ENCODE results near the gene QRFP. TPM values are rescaled to one million over a fixed set of nuclear protein-coding genes. Genes with fewer than 3 reads are reported as not detected.

QRFP gene
- total RNA-seq, 1 experiment from 2014 or later: not detected

DNA sequence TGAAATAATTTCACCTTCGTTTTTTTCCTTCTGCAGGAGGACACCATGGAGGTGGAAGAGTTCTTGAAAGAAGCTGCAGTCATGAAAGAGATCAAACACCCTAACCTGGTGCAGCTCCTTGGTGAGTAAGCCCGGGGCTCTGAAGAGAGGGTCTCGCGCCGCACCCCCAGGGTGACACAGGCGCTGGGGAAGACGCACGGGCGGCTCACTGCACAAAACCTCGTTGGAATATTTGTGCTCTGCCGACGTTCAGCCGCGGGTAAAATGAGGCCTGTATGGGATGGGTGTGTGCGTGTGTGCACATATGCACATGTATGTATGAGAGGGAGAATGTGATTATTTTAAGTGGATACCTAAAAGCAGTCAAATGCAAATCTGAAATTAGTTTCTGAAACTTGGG, 24.5 kb downstream of the QRFP start:
- no peak for DNase-seq (ENCODE audit: low spot score)

DNA sequence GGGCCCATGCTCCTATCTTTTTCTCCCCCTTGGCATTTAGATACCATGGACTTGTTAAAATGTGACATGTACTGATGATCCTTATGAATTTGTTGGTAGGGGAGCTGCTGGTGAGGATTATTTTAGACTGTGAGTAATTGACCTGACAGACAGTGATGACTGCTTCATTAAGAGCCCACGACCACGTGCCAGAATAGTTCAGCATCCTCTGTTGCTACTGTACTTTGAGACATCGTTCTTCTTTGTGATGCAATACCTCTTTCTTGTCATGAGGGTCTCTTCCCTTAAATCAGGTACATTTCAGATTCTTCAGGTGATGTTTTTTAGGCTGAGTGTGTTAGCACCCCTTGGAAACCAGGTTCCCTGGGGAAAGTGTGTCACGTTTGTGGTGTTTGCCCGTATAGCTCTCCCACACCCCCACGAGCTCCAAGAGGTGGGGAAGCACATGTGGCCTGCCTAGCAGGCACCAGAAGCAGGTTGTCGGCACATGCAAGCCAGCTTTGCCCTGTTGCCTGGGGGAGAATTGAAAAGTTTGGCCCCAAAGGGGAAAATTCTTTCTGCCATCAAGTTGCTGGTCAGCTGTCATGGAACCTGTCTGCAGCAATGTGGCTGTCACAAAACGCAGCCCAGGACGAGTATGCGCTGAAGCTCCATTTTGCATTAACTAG, 25.1 kb downstream of the QRFP start:
- DNase-seq (ENCODE audit: low spot score): no peak

DNA sequence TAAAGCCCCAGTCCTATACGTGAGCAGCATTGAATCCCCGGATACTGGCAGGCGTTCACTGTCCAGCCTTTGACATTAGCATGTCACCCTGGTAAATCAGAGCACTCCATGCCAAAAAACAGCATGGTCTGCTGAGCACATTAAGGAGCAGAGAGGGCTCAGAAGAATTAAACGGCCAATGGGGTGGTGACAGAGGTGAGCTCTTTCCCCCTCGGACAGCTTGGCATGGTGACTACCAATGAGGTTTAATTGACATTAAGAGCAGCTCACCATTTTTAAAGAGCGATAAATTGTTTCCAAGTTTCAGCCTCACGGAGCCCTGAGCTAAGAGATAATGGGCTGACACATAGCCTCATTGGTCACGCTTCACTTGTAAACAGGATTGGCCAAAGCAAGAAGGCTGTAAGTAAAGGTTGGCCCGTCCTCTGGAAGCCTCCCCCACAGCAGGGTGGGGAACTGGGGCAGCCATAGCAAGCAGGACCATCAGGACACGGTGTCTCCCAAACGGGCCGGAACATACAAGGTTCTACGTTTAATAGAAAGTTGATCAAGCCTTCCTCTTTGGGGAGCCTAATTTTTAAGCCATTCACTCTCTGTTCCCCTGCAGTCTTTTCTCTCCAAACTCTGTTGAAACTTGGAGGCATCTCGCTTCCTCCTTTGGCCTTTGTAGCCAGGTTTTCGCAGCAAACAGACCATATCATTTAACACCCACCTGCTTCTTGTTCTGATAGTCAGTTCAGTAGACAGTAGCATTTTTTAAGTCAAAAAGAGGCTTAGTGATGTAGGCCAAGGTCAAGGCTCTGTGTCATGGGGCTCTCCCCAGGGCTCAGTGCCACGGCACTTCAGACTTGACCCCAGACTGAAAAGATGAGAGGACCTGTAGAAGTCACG, 25.9 kb downstream of the QRFP start:
- DNase-seq (ENCODE audit: low spot score): no peak

DNA sequence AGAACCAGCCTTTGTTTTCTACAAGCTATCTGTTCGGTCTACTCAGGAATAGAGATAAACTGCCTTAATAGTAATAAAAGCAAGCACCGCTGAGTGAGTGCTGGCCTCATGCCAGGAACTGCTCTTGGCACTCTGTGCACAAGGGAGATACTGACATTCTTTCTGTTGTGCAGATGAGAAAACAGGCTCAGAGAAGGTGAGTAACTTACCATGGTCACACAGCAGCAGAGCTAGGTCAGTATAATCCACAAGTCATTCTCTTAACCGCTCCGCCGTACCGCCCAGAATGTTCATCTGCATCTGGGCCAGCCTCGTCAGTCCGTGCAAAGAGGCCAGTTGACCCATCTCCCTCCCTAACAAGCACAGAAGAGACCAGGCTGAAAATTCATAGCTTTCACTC, 27.4 kb downstream of the QRFP start:
- no peak for DNase-seq (ENCODE audit: low spot score)

DNA sequence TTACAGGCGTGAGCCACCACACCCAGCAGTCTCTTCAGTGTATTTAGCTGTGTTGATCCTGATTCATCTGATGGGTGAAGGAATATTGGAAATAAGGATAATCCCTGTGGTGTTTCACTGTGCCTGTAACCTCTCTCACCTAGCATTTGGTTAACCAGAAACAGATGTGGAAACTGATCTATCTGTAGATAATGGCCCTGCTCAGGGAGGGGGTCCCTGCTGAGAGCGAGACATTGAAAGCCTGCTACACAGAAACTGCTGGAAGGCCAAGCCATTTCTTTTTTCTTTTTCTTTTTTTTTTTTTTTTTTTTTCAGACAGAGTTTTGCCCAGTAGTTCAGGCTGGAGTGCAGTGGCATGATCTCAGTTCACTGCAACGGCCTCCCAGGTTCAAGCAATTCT, 28.4 kb downstream of the QRFP start:
- no peak for DNase-seq (ENCODE audit: low spot score)

DNA sequence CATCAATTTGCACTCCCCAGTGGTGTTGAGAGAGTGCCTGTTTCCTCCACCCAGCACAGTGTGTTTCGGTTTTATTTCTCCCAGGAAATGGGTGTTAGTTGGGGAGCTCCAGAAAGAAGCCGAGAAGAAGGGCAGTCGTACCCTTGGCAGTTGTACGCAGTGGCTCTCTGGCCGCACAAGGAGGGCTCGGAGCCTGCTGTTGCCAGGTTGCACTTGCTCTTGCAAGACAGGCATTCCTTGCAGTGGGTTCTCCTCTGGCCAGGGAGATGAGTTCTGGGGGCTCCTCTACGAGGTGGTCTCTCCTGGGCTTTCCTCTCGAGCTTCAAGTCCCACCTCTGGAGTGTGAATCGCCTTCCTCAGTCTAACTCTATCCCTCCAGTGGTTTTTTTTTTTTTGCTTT, 29.1 kb downstream of the QRFP start:
- no peak for DNase-seq (ENCODE audit: low spot score)

DNA sequence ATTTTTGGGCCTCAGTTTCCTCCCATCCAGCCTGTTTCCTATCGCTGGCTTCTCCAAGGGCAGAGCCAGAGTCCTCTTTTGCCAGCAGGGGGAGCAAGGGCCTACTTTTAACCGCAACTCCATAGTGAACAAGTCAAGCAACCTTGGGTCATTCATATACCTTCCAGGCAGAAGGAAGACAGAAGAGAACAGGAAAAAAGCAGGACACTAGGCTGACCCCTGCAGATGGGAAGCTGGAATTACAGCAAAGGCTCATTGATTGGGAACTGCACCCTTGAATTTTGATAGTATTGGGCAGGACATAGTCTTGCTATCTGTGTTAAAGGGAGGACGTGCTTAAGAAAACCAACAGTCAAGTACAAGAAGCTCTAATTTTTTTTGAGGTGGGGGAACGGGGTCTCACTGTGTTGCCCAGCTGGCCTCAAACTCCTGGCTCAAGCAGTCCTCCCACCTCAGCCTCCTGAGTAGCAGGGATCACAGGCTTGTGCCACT, 30.1 kb downstream of the QRFP start:
- peak; percentile 74 for DNase-seq (ENCODE audit: low spot score)

DNA sequence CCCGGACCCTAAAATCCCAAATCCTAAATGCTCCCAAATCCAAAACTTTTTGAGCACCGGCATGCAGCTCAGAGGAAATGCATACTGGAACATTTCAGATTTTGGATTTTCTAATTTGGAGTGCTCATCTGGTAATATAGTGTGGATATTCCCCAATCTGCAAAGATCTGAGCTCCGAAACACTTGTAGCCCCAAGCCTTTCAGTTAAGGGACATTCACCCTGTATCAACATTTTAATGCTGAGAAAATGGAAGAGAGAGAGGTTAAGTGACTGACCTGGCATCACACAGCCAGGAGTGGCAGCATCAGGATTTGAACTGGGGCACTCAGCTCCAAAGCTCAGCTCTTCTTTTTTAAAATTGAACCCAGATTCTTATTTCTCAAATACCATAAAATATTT, 30.7 kb downstream of the QRFP start:
- DNase-seq (ENCODE audit: low spot score): no peak

DNA sequence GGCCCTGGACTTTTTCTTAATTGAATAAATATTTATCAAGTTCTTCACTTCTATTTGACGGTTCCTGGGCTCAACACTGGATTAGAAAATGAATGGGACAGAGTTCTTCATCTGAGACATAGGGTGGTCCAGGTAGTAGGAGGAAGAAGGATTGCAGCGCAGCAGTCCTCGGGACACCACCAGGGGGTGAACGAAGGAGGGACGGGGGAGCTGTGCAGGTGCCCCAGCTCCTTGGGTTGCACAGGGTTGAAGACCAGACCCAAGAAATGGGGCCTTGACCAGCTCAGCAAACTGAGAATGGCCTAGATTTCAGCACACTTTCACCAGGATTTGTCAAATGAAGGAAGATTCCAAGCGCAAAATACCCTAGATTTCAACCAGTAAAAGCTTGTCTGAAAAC, 32.1 kb downstream of the QRFP start:
- DNase-seq (ENCODE audit: low spot score): no peak

DNA sequence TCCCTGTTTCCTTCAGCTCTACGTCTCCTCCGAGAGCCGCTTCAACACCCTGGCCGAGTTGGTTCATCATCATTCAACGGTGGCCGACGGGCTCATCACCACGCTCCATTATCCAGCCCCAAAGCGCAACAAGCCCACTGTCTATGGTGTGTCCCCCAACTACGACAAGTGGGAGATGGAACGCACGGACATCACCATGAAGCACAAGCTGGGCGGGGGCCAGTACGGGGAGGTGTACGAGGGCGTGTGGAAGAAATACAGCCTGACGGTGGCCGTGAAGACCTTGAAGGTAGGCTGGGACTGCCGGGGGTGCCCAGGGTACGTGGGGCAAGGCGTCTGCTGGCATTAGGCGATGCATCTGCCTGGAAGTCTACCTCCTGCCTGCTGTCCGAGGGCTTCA, 33.9 kb downstream of the QRFP start:
- no peak for DNase-seq (ENCODE audit: low spot score)

DNA sequence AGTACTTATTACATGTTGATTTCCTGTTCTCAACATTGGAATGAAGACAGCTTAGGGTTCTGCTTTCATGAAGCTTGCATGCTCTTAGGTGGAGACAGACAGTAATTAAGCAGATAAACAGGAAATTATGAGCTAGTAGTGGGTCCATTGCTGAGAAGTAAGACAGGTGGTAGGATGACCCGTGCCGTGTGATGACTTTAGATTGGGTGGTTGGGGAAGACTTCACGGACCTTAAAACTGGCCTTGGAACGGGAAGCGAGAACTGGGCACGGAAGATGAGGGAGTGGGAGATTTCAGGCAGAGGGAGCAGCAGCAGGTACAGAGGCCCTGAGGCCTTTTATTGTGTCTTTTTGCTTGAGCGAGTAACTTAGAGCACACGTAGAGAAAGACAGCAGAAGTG, 34.4 kb downstream of the QRFP start:
- no peak for DNase-seq (ENCODE audit: low spot score)

DNA sequence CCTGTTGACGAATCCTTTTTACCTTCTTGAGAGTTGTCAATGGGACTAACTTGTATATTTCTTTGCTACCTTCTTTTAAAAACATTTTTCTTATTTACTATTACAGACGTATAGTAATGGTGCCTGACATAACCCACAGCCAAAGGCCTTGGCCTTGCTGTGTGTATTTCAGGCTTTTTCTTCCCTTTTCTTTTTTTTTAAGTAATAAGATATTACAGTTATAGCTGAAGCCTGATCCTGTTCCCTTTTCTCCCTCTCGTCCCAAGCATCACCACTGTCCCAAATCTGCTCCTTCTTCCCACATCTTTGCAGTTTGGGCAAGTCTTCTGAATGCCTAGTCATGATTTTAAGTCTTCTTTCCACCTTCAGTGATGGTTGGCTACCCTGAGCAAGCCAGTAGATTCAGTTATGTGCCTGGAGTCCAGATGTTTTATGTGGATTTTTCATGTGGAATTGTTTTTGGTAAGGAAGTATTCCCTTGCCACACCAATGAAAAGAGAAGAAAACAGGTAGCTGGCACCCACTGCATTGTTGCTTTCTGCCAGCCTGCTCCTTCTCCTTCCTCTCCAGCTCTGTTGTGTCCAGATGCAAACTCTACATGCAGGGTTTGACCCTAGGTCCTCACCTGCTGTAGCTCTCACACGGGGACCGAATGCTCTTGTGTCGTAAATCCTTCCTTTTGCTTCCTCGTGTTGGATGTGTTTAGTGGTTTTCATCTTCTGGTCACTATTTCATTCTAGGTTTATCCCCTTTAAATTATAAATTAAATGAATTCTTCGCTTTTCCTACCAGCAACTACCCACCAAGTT, 35.0 kb downstream of the QRFP start:
- DNase-seq (ENCODE audit: low spot score): no peak

DNA sequence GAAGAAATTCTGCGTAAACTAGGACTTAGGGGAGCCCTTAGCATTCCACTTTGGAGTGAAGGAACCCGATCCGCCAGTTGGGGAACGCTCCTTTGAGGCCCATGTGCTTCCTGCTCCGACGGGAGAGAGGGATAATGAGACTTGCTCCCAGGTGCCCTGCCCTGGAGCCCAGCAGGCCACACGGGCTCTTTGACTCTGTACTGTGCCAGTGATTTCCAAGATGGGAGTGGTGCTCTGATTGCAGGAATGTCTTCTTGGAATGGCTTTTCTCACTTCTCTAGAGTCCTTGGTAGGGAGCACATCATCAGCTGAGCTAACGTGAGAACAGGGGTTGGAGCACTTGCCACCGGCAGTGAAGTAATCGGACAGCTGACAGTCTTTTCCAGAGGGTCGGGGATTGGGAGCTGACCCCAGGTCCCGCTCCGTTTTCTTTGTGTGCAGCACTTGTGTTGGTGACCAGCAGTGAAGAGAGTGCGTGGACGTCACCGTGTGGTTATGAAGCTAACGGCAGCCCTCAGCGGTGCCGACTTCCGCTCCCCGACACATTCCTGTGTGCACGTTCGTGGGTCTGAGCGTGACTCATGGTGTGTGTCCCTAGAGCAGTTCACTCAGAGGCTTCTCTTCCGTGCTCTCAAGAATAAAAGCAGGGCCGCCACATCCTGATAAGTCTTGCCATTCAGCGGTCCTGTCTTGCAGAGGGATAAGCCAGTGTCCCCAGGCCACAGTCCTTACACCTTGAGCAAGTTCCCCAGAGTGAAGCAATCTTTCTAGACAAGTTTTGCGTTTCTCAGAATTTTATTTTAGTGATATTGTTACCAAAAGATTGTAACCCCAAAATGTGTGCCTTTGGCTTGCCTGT, 35.9 kb downstream of the QRFP start:
- DNase-seq (ENCODE audit: low spot score): no peak

DNA sequence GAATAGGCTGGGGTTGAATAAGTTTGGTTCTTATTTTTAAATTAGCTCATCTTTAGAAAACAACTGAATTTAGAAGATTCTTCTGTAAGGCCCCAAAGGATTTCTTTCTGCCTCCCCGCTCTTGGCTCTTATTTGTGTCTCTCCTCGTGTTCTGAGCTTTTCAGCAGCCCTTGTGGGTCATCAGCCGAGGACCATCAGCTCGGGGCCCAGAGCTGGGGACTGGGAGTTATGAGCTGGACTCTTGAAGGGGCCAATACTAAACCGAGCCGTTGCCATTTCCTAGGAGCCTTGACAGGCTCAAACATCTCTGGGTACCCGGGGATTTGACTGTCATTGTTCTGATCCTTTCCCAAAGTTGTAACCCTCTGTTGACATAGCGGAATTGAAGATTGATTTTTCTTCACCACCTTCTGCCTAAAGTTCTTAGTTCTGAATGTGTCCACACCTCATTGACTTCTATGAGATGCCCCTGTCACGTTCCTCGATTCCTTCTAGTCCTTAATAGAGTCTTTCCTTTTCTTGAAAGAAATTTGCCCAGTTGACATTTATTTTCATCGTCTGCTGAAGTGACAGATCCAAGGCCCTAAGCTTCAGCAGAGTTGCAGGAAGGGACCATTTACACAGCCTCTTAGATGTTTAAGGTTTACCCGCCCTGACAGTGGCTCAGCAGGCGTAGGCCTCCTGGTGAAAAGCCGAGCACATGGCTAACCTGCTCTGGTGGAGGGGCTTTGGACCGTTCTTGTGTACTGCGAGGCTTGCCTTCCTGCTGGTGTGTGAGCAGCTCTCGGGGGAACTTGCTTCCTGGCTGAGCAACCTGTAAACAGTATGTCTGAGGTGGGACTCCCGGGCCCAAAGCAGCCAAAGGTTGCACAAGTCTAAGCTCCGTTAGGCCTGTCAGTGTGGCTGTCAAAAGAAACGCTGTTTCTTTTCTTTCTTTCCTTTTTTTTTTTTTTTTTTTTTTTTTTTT, 37.6 kb downstream of the QRFP start:
- no peak for DNase-seq (ENCODE audit: low spot score)

DNA sequence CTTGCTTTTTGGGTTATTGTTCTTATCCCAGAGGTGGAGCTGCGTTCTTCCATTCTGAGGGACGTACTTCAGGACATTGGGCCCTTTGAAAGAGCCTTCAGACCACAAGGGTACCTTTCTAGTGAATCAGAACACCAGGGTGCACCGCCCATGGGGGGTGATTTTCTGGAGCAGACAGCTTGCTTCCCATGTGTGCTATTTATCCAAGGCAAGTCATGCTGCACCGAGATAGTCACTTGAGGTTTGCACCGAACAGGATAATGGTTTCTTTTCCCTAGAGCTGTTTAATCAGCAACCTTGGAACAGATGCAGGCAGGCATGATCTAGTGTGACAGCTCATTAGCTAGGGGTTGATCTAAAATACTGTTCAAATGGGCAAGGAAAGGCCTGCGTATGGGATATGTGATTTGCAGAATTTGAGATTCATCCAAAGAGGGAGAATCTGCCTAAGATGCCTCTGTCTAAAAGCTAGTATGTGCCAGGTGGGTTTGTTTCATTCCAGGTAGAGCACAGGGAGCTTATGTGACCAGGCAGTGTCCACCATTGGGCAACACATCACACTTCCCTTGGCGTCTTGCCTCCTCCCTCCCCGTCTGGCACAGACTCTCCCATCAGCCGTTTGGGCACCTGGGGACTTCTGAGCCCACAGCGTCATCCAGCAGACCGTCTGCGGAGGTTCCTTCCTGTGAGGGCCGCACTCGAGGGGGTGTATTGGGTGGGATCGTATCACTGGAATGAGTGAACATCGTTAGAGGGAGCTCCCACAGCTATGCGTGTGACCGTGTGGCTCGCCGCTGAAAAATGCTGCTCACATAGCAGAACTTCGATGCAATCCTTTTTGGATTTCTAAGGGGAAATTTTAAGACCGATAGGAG, 38.5 kb downstream of the QRFP start:
- peak; percentile 47 for DNase-seq (ENCODE audit: low spot score)

DNA sequence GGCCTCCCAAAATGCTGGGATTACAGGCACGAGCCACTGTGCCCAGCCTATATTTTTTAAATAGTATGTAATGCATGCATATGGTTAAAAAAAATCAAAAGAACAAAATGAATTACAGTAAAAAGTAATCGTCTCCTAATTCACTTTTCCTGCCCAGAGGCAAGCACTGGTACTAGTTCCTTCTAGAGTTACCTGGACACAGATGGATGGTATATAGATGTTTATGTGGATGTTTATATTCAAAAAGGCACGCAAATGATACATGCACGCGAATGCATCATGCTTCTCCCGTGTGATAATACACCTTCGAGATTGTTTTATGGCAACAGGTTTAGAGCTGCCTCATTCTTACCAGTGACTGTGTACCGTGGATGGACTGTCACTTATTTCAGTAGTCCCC, 40.1 kb downstream of the QRFP start:
- no peak for DNase-seq (ENCODE audit: low spot score)

DNA sequence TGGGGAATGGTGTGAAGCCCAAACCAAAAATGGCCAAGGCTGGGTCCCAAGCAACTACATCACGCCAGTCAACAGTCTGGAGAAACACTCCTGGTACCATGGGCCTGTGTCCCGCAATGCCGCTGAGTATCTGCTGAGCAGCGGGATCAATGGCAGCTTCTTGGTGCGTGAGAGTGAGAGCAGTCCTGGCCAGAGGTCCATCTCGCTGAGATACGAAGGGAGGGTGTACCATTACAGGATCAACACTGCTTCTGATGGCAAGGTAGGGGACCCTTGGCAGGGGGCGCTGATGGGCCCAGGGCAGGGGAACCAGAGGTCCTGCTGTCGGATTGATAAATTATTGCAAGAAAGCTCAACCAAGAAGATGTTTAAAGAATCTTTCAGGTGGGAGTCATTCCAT, 41.8 kb downstream of the QRFP start:
- DNase-seq (ENCODE audit: low spot score): no peak

DNA sequence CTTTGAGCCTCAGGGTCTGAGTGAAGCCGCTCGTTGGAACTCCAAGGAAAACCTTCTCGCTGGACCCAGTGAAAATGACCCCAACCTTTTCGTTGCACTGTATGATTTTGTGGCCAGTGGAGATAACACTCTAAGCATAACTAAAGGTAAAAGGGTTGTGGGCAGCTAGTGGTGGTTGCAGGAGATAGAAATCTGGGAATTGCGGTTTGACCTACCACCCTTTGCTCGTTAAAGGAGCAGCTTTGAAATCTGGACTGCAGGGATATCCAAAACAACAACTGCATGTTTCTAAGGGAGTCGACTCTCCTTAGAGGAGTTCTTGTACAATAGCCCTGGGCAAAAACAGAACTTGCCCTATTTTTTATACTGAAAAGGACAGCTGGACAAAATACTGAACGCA, 42.5 kb downstream of the QRFP start:
- DNase-seq (ENCODE audit: low spot score): peak; percentile 50

DNA sequence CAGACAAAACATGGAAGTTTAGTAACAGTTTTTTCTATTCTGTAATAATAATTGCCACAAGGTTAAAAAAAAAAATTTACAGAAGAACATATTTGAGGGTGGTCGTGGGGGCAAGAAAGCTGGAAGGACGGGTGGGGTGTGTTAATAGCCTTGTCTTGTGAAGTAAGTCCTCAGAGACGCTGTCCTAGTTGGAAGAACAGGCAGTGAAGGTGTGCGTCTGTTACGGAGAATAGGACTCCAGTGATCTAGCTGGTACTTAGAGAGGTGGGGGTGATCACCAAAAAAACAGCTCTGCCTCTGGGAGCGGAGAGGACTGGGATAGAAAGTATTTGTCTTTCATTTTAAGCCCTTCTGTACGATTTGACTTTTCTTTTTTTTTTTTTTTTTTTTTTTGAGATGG, 43.8 kb downstream of the QRFP start:
- no peak for DNase-seq (ENCODE audit: low spot score)
